Osteoblast (primary cell): ENCODE data around the gene ANKRD13B. TPM values are rescaled to one million over a fixed set of nuclear protein-coding genes. Genes with fewer than 3 reads are reported as not detected.

Experiments
- DNase-seq: peaks from one replicate; pipeline ENCODE4 v3.0.0; 2011; ENCODE audit warnings: low spot score, mixed read lengths; ENCODE audit not compliant: insufficient read length; ENCODE audit errors: missing footprints
- H2AFZ ChIP-seq: 2 replicates; pipeline ENCODE4 v1.6.0; 2011; ENCODE audit warnings: mild to moderate bottlenecking, low read length
- H3K27ac ChIP-seq: 2 replicates; pipeline ENCODE4 v1.5.1; 2011; ENCODE audit warnings: mild to moderate bottlenecking, low read depth, low read length, moderate library complexity
- H3K27me3 ChIP-seq: 2 replicates; pipeline ENCODE4 v1.6.0; 2012; ENCODE audit warnings: mild to moderate bottlenecking, control low read depth, inconsistent platforms, low read length, moderate library complexity; ENCODE audit not compliant: insufficient read depth
- H3K36me3 ChIP-seq: 2 replicates; pipeline ENCODE4 v1.5.1; 2011; ENCODE audit warnings: mild to moderate bottlenecking, low read length, control low read depth, moderate library complexity; ENCODE audit not compliant: insufficient read depth
- H3K4me1 ChIP-seq: 2 replicates; pipeline ENCODE4 v1.5.1; 2011; ENCODE audit warnings: mild to moderate bottlenecking, low read length, control low read depth, moderate library complexity; ENCODE audit not compliant: insufficient read depth
- H3K4me2 ChIP-seq: 2 replicates; pipeline ENCODE4 v1.6.0; 2011; ENCODE audit warnings: mild to moderate bottlenecking, low read length; ENCODE audit not compliant: insufficient read depth
- H3K4me3 ChIP-seq: fragments of 200-600 bp; sonication (generic); 3 replicates; pipeline ENCODE4 v1.5.1; 2012; ENCODE audit warnings: mild to moderate bottlenecking, low read length, inconsistent platforms; ENCODE audit not compliant: insufficient read depth
- H3K79me2 ChIP-seq: 2 replicates; pipeline ENCODE4 v1.6.0; 2012; ENCODE audit warnings: mild to moderate bottlenecking, low read length, control low read depth, inconsistent platforms; ENCODE audit not compliant: insufficient read depth
- H3K9me3 ChIP-seq: 2 replicates; pipeline ENCODE4 v1.5.1; 2011; ENCODE audit warnings: low read depth, low read length, control low read depth
- H4K20me1 ChIP-seq: 2 replicates; pipeline ENCODE4 v1.6.0; 2012; ENCODE audit warnings: mild to moderate bottlenecking, low read length, control low read depth; ENCODE audit not compliant: insufficient read depth
- total RNA-seq: library from RNA; depleted of rRNA; stranded (reverse); fragments of >200 nt; gene quantifications from 2 replicates; pipeline ENCODE4 v1.2.3, GENCODE V29; 2012
- TF ChIP-seq, protein P1 (sequence below): IDR thresholded peaks from 2 replicates; pipeline ENCODE4 v1.5.1; 2011; ENCODE audit warnings: mild to moderate bottlenecking, low read depth, low read length, moderate library complexity; ENCODE audit errors: extremely low read depth

Gene ANKRD13B
- total RNA-seq, 1 donor = 18.5 TPM

DNA sequence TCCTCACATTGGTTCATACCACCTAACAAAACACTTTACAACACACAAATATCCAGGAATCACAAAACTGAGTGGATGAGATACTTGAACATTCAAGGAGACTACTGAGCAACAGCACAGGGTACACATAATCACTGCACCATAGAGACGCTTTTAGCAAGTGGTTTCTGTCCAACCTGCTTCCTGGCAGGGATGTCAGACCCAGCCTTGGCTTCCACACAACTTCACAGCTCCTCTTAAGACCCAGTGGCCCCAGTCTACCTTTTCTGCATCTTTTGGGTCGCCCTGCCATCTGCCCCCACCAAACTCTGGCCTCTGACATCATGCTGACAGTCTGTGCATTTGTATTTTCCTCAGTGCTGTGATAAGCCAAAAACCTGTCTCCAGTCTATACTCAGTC is 35.7 kb downstream of the ANKRD13B start:
- Histone ChIP-seq H2AFZ (no peak overlapping the region), H3K27me3 (no peaks in the 10 kb centered on the region), H4K20me1 (no peaks in the 10 kb centered on the region), H3K4me2 (no peak overlapping the region), H3K4me3 (no peak overlapping the region), H3K4me1 (peaks cover 8% of the 10 kb centered on the region), H3K9me3 (no peaks in the 10 kb centered on the region), H3K36me3 (peaks cover 11% of the 10 kb centered on the region), H3K79me2 (no peaks in the 10 kb centered on the region), H3K27ac (no peak overlapping the region)
- TF ChIP-seq, protein P1, sequence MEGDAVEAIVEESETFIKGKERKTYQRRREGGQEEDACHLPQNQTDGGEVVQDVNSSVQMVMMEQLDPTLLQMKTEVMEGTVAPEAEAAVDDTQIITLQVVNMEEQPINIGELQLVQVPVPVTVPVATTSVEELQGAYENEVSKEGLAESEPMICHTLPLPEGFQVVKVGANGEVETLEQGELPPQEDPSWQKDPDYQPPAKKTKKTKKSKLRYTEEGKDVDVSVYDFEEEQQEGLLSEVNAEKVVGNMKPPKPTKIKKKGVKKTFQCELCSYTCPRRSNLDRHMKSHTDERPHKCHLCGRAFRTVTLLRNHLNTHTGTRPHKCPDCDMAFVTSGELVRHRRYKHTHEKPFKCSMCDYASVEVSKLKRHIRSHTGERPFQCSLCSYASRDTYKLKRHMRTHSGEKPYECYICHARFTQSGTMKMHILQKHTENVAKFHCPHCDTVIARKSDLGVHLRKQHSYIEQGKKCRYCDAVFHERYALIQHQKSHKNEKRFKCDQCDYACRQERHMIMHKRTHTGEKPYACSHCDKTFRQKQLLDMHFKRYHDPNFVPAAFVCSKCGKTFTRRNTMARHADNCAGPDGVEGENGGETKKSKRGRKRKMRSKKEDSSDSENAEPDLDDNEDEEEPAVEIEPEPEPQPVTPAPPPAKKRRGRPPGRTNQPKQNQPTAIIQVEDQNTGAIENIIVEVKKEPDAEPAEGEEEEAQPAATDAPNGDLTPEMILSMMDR = no peak
- no peak for DNase-seq

DNA sequence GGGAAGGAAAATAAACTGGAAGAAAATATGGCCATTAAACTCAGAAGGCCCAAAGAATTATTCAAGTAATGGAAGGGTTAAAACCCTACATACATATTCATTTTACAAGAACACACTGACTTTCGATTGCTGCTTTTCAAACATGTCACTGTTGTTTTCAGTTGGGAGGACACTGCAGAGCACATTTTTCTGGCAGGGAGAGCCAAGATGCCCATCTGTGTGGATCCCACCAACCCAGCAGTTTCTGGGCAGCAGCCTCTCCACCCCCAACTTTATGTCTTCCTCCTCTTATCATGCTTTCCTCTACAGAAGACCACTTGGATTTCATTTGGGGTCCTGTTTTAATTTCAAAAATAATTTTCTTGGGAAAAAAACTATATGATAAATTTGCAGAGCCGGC is 36.9 kb downstream of the ANKRD13B start:
- no peak for DNase-seq
- Histone ChIP-seq H3K4me3 (no peak overlapping the region), H2AFZ (no peak overlapping the region), H3K9me3 (no peaks in the 10 kb centered on the region), H3K27me3 (no peaks in the 10 kb centered on the region), H3K4me1 (peaks cover 8% of the 10 kb centered on the region), H3K4me2 (no peak overlapping the region), H3K27ac (no peak overlapping the region), H4K20me1 (no peaks in the 10 kb centered on the region), H3K79me2 (no peaks in the 10 kb centered on the region), H3K36me3 (peaks cover 11% of the 10 kb centered on the region)
- TF ChIP-seq, protein P1 = no peak

DNA sequence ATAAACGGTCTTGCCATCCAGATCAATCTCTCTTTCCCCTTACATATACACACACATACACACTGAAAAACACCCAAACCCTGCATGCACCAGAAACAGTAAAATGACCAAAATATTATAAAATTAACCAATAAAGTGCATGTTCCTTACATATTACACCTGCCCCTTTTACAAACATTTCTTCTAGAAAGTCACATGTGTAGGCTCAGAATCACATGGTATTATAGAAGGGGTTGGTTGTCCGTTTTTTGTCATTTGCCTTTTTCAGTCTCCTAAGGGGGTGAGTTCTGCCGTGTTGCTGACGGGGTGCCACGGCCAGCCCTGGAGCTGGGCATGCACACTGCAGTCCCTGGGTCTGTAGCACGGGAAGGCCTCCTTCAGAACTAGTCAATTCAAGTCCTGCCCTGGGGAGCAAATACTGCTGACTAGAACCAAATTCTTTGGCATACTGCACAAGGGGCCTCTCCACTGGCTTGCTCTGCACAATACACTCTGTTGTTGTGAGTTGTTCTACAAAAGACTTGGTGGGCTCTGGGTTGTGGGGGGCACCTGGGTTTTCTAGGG is 37.8 kb downstream of the ANKRD13B start:
- Histone ChIP-seq H2AFZ (no peak overlapping the region), H3K4me2 (no peak overlapping the region), H3K4me1 (peaks cover 1% of the 10 kb centered on the region), H3K27ac (no peak overlapping the region), H3K9me3 (no peaks in the 10 kb centered on the region), H4K20me1 (no peaks in the 10 kb centered on the region), H3K79me2 (no peaks in the 10 kb centered on the region), H3K36me3 (peaks cover 11% of the 10 kb centered on the region), H3K27me3 (no peaks in the 10 kb centered on the region), H3K4me3 (no peak overlapping the region)
- DNase-seq = no peak
- TF ChIP-seq, protein P1 = no peak

DNA sequence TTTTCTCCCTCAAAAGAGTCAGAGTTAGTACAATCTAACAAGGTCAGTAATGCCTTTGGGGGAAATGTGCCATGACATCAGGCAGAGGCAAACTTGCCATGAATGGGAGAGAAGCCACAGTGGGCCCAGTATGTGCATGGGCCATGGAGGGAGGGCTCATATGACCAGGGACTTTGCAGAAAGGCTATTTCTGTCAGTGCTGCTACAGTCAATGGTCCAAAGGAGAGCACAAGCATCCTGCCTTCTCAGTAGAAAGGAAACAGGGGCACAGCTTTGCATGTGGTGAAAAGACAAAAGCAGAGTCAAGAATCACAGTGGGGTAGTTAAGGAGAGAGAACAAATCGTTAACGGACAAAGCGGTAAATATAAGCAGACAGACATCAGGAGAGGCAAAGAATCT is 41.0 kb downstream of the ANKRD13B start:
- Histone ChIP-seq H3K9me3 (no peaks in the 10 kb centered on the region), H3K27me3 (no peaks in the 10 kb centered on the region), H3K27ac (no peak overlapping the region), H3K4me1 (peaks cover 1% of the 10 kb centered on the region), H2AFZ (no peak overlapping the region), H3K4me3 (no peak overlapping the region), H3K4me2 (no peak overlapping the region), H3K36me3 (peaks cover 11% of the 10 kb centered on the region), H3K79me2 (no peaks in the 10 kb centered on the region), H4K20me1 (no peaks in the 10 kb centered on the region)
- DNase-seq = no peak
- TF ChIP-seq, protein P1 = no peak
